ENCODE data around the gene MYBPH.

- TF ChIP-seq ZNF565 (CRISPR knock-in tag; conservative IDR thresholded peaks at IDR 0.05; ENCODE audit: low read depth) (no peak), PATZ1 (CRISPR knock-in tag; IDR thresholded peaks at IDR 0.05; ENCODE audit: borderline replicate concordance) (no peak), OSR1 (CRISPR knock-in tag; IDR thresholded peaks at IDR 0.05) (no peak), ZFP3 (CRISPR knock-in tag; IDR thresholded peaks at IDR 0.05) (no peak), RARB (CRISPR knock-in tag; IDR thresholded peaks at IDR 0.05) (no peak), ZFP30 (CRISPR knock-in tag; IDR thresholded peaks at IDR 0.05) (no peak), ISL1 (CRISPR knock-in tag; IDR thresholded peaks at IDR 0.05) (no peak), ZC3H10 (CRISPR knock-in tag; IDR thresholded peaks at IDR 0.05) (no peak), ARNTL (CRISPR knock-in tag; IDR thresholded peaks at IDR 0.05; ENCODE audit: borderline replicate concordance, low read depth) (no peak), ZNF8 (CRISPR knock-in tag; IDR thresholded peaks at IDR 0.05) (no peak), CREB5 (CRISPR knock-in tag; IDR thresholded peaks at IDR 0.05; ENCODE audit: low read depth) (no peak)
Measured at GRCh38 chr1:203174324-203174985, 1.2 kb downstream of the MYBPH start.
